GM18868 (cell line): Measurements from ENCODE around the gene SREBF1.

Source experiments
- ATAC-seq: cut with Tn5 transposase; IDR thresholded peaks from one replicate; pipeline ENCODE4 v1.9.1; 2021; ENCODE audit warnings: mild to moderate bottlenecking, moderate library complexity; ENCODE audit not compliant: unreplicated experiment

Gene SREBF1

GRCh38 chr17:17826342-17826713, 10.5 kb downstream of the SREBF1 start:
- no peak for ATAC-seq

- no peak for ATAC-seq
Measured at GRCh38 chr17:17824783-17825614, 11.8 kb downstream of the SREBF1 start.

- peak; percentile 11 for ATAC-seq
Measured at GRCh38 chr17:17824119-17824782, 12.5 kb downstream of the SREBF1 start.

DNA sequence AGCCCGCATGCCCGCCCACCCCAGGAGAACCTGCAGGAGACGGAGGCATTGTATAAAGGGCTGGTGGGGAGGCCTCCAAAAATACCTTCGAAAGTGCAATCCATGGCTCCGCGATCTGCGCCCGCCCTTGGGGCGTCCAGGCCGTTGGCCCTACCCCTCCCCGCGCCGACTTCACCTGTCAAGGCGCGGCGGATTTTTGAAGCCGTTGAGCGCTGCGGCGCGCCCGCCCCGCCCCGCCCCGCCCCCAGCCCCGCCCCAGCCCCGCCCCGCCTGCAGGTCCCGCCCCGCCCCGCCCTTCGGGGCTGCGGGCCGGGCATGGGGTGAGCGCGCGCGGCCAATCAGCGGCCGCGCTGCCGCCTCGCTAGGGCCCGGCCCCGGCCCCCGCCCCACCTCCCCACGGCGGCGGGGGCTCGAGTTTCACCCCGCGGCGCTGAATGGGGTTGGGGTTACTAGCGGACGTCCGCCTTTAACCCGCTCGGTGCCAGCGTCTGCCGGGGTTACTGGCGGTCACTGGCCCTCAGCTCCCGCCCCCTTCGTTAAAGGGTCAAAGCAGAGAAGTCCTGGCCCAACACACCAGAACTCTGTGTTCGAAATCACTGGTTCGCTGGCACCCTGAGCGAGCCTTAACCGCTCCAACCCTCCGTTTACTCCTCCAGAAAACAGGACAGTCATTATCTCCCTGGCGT, 13.2 kb downstream of the SREBF1 start:
- peak; percentile 74 for ATAC-seq

DNA sequence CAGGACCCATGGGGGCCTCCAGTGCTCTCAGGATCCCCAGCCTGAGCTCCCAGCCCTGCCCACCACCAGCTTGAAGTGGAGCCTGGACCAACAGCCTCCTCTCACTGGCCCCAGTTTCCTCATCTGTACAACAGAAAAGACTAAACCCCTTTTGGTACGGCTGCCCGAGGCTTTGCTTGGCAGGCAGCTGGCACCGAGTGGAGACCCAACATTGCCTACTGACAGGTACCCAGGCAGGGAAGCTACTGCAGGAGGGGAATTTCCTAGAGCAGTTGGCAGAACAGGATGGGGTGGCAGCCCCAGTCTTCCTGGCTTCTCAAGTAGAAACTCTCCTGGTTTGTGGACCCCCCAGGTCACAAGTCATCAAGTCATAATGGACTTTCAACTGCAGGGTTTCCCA, 14.2 kb downstream of the SREBF1 start:
- ATAC-seq, result no peak

- ATAC-seq, result no peak
Measured at GRCh38 chr17:17822189-17822588, 14.6 kb downstream of the SREBF1 start.

- no peak for ATAC-seq
Measured at GRCh38 chr17:17820463-17821158, 16.2 kb downstream of the SREBF1 start.

DNA sequence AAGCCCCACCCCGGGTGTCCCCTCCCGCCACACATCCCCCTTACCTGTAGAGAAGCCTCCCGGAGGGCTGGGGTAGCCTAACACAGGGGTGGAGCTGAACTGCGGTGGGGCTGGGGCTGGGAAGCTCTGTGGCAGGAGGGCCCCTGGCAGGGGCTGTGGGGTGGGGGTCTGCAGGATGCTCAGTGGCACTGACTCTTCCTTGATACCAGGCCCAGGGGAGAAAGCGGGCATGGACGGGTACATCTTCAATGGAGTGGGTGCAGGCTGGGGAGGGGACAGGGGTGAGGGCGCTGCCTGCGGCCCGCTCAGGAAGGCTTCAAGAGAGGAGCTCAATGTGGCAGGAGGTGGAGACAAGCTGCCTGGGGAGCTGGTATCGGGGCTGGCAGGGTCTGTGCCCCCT, 16.7 kb downstream of the SREBF1 start:
- ATAC-seq, result no peak

DNA sequence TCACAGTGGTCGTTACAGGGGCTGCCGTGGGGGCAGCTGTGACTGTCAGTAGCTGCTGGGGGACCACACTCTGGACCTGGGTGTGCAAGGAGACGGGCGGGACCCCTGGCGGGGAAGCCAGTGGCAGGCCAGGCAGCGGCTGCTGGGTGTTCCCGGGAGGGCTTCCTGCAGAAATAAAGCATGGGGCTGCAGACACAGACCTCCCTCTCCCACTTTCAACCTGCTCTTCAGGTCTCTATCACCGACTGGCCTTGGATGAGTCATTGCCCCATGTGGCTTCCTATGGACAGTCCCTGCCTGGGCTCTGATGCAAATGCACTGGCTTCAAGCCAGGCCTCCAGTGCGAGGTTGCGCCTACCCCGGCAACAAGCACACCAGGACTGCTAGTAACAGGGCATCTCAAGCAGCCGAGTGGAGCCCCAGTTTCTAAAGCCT, 17.2 kb downstream of the SREBF1 start:
- peak; percentile 60 for ATAC-seq

DNA sequence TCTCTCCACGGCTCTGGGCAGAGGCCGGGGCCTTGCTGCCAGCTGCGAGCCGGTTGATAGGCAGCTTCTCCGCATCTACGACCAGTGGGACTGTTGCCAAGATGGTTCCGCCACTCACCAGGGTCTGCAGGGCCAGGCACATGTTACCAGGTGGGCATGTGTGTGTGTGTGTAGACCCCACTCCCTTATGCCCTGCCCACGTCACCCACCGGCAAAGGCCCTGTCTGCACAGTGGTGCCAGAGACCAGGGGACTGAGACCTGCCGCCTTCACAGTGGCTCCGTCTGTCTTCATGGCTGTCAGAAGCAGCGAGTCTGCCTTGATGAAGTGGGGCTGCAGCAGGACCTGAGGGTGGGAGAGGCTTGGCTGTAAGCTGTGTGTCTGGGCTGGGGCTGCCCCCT, 17.7 kb downstream of the SREBF1 start:
- no peak for ATAC-seq

DNA sequence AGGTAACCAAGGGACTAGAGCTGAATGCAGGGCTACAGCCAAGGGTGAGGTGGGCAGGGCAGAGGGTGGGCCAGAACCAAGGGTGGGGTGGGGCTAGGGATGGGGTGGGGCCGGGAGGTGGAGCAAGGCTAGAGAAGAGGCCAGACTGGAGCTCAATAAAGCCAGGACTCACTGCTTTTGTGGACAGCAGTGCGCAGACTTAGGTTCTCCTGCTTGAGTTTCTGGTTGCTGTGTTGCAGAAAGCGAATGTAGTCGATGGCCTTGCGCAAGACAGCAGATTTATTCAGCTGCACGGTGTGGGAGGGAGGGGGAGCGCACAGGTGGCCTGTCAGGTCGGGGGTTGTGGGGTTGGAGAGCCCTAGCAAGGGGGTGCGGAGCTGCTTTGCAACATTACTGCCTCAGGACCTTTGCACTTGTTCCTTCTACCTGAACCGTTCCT, 18.7 kb downstream of the SREBF1 start:
- no peak for ATAC-seq

- ATAC-seq, result no peak
Measured at GRCh38 chr17:17817552-17817947, 19.2 kb downstream of the SREBF1 start.

- no peak for ATAC-seq
Measured at GRCh38 chr17:17816831-17817551, 19.8 kb downstream of the SREBF1 start.

DNA sequence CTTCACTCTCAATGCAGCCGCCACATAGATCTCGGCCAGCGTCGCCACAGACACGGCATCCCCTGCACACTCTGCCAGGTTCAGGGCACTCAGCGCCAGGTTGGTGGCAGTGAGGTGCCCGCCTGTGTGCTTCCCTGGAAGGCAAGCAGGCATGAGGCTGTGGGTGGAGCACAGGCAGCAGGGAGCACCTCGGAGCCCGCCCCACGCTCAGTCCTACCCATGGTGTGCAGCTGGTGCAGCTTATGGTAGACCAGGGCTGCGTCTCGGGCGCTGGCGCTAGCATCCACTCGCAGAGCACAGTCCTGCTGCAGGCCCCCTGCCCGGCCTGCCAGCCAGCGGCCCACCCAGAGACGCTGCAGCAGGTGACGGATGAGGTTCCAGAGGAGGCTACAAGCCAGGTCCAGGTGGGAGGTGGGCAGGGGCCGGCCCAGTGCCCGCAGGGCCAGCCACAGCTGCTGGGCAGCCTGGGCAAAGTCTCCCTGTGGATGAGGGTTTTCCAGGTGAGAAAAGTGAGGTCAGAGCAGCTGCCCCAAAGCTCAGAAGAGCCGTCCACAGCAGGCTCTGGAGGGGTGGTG, 20.5 kb downstream of the SREBF1 start:
- no peak for ATAC-seq

DNA sequence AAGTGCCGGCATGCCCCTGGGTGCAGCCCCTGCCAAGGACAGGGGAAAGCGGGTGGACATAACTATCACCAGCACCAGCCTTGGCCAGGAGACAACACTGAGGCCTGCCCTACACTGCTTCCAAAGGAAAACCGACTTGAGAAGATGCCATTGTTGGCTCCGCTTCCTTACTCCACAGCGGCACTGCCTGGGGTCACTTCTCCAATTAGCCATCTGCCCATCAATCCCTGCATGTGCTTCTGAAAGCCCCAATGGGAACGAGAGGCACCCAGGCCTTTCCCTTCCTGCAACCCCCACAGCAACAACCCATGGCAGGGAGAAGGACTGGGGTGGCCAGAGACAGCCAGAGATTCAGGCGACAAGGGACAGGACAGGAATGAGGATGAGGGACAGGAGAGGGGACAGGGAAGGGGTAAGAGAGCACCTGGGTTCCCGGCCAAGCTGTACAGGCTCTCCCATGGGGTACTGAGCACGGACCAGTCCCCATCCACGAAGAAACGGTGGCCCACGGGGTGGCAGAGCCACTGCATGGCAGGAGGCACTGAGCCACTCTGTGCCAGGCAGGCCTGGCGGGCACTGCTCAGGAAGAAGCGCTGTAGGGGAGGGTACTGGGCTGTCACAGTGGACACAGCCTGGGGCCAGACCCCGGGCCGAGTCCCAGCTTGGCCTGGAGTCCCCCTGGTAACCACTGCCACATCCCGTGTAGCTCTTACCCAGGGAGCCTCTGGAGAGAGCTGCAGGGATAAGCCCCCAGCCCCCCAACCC, 21.2 kb downstream of the SREBF1 start:
- no peak for ATAC-seq

- no peak for ATAC-seq
Measured at GRCh38 chr17:17815062-17815406, 21.8 kb downstream of the SREBF1 start.

GRCh38 chr17:17814162-17815061, 22.4 kb downstream of the SREBF1 start:
- ATAC-seq, result no peak

GRCh38 chr17:17813725-17814095, 23.1 kb downstream of the SREBF1 start:
- ATAC-seq, result no peak
